PC-9 (cell line): ENCODE data around the gene DENND6A. TPM values are rescaled to one million over a fixed set of nuclear protein-coding genes. Genes with fewer than 3 reads are reported as not detected.

Source experiments
- BruUV-seq: library from RNA; stranded (reverse); fragments of 400-500 nt; replicated peaks from 2 replicates; lab custom pipeline; 2021; lab: Mats Ljungman, UMichigan
- CTCF ChIA-PET: fragments of 300-600 bp; sonication (Branson Sonifier 250); formaldehyde crosslinking; loops from one replicate; lab custom pipeline; 2022; ENCODE audit warnings: antibody characterized with exemption; lab: Charles Lee
- POLR2A ChIA-PET: fragments of 300-600 bp; sonication (Branson Sonifier 250); formaldehyde crosslinking; loops from one replicate; lab custom pipeline; 2022; ENCODE audit warnings: antibody characterized with exemption; ENCODE audit not compliant: unreplicated experiment; lab: Charles Lee
- DNase-seq, 2 experiments: peaks; one replicate each; pipeline versions ENCODE4 v3.0.0 to v3.0.0-alpha.2; 2015 to 2022; ENCODE audit warnings: mixed read lengths in 1 of 2
- H2AFZ ChIP-seq: fragments of 200-600 bp; sonication (generic); 2 replicates; pipeline ENCODE4 v1.8.1; 2017; ENCODE audit warnings: antibody characterized with exemption
- H3F3A ChIP-seq: fragments of 200-600 bp; sonication (generic); 2 replicates; pipeline ENCODE4 v1.8.1; 2017; ENCODE audit warnings: antibody characterized with exemption, mild to moderate bottlenecking, low read depth; ENCODE audit not compliant: insufficient read depth
- H3K27ac ChIP-seq: fragments of 200-600 bp; sonication (generic); 2 replicates; pipeline ENCODE4 v1.6.1; 2016; ENCODE audit warnings: mixed run types
- H3K27me3 ChIP-seq: fragments of 200-600 bp; sonication (generic); 2 replicates; pipeline ENCODE4 v1.6.1; 2016; ENCODE audit warnings: low read depth, mixed run types; ENCODE audit not compliant: insufficient read depth
- H3K36me3 ChIP-seq: fragments of 200-600 bp; sonication (generic); 2 replicates; pipeline ENCODE4 v1.6.1; 2016; ENCODE audit warnings: low read depth, mixed run types
- H3K4me1 ChIP-seq: fragments of 200-600 bp; sonication (generic); replicated peaks from 2 replicates; pipeline ENCODE4 v1.6.1; 2016; ENCODE audit warnings: mixed run types; ENCODE audit not compliant: insufficient read depth
- H3K4me2 ChIP-seq: fragments of 200-600 bp; sonication (generic); 2 replicates; pipeline ENCODE4 v1.6.1; 2017; ENCODE audit warnings: mixed run types
- H3K4me3 ChIP-seq: fragments of 200-600 bp; sonication (generic); 2 replicates; pipeline ENCODE4 v1.6.1; 2016; ENCODE audit warnings: mixed run types
- H3K79me2 ChIP-seq: fragments of 200-600 bp; sonication (generic); 2 replicates; pipeline ENCODE4 v1.6.1; 2017; ENCODE audit warnings: low read depth, mixed run types
- H3K9me2 ChIP-seq: fragments of 200-600 bp; sonication (generic); 2 replicates; pipeline ENCODE4 v1.8.1; 2017; ENCODE audit warnings: mild to moderate bottlenecking; ENCODE audit not compliant: insufficient read depth
- H3K9me3 ChIP-seq: fragments of 200-600 bp; sonication (generic); 2 replicates; pipeline ENCODE4 v1.8.1; 2016; ENCODE audit warnings: low read depth; ENCODE audit not compliant: insufficient read depth
- H4K20me1 ChIP-seq: fragments of 200-600 bp; sonication (generic); 2 replicates; pipeline ENCODE4 v1.8.1; 2017; ENCODE audit not compliant: insufficient read depth
- CTCF ChIP-seq: fragments of 200-600 bp; sonication (generic); conservative IDR thresholded peaks from 2 replicates; pipeline ENCODE4 v1.6.1; 2017; ENCODE audit warnings: mixed run types, antibody characterized with exemption, mild to moderate bottlenecking, moderate library complexity
- EZH2 ChIP-seq: fragments of 200-600 bp; sonication (generic); IDR thresholded peaks from 2 replicates; pipeline ENCODE4 v1.8.0; 2017; ENCODE audit warnings: antibody characterized with exemption, low read depth
- intact Hi-C: fragments of 100-400 bp; cut with micrococcal nuclease; formaldehyde crosslinking; loops from one replicate; pipeline ENCODE4 v1.10.0; 2022; ENCODE audit not compliant: unreplicated experiment
- total RNA-seq: library from RNA; stranded (reverse); gene quantifications from 2 replicates; pipeline ENCODE4 v1.2.3, GENCODE V29; 2021

DENND6A gene
- total RNA-seq, 1 experiment from 2014 or later = 28.2 TPM

- H3K9me2 ChIP-seq = no peaks in the 10 kb centered on the region
- no peak overlapping the region for H3K4me2 ChIP-seq
- CTCF ChIA-PET = interaction anchor here (0.6 kb wide), 1 partner anchor 451 kb away, joined by 7 read pairs; no protein-coding TSS in a partner anchor
- no TSS peak for BruUV-seq
- H3K36me3 ChIP-seq = peaks cover 51% of the 10 kb centered on the region
- H3K27ac ChIP-seq = peak overlapping the region; percentile 6; the same call in 1 of the 2 replicates
- peaks cover 62% of the 10 kb centered on the region for H3F3A ChIP-seq
- H2AFZ ChIP-seq = no peak overlapping the region
- TF ChIP-seq EZH2 (no peak), CTCF (no peak)
- intact Hi-C loops = no loop called here
- no peaks in the 10 kb centered on the region for H3K27me3 ChIP-seq
- DNase-seq = no peak
- no peaks in the 10 kb centered on the region for H3K4me1 ChIP-seq
- H3K79me2 ChIP-seq = peaks cover 64% of the 10 kb centered on the region
- H3K4me3 ChIP-seq = no peak overlapping the region
- H3K9me3 ChIP-seq = no peaks in the 10 kb centered on the region
- H4K20me1 ChIP-seq = peaks cover 35% of the 10 kb centered on the region
- POLR2A ChIA-PET = no interaction called here
Observed at GRCh38 chr3:57575966-57576626, 116.8 kb downstream of the DENND6A start.

Other genes with a start within 250 kb of the DENND6A start
- gene DNAH12, start 148.7 kb downstream of the DENND6A start, total RNA-seq = 0.10 and 0.22 TPM in 2 replicates
- 14.3 and 16.6 TPM in 2 replicates for gene PDE12, start 136.8 kb downstream of the DENND6A start, total RNA-seq
- gene ARF4, start 95.7 kb downstream of the DENND6A start, total RNA-seq = 132 and 182 TPM in 2 replicates
- gene SLMAP, start 63.2 kb upstream of the DENND6A start, total RNA-seq = 116 and 119 TPM in 2 replicates